GM18502 (cell line): ENCODE results near the gene POMC.
"Not testable (repeated sequence)": the region's sequence is repeated elsewhere in the genome, so short reads cannot be mapped to it uniquely, and the experiment has no call there.

Source experiments
- ATAC-seq: cut with Tn5 transposase; IDR thresholded peaks from one replicate; pipeline ENCODE4 v1.9.1; 2021; ENCODE audit warnings: mild to moderate bottlenecking; ENCODE audit not compliant: unreplicated experiment, poor library complexity

The POMC gene

GRCh38 chr2:25177211-25177611 is 8.8 kb upstream of the POMC start:
- ATAC-seq: no peak

DNA sequence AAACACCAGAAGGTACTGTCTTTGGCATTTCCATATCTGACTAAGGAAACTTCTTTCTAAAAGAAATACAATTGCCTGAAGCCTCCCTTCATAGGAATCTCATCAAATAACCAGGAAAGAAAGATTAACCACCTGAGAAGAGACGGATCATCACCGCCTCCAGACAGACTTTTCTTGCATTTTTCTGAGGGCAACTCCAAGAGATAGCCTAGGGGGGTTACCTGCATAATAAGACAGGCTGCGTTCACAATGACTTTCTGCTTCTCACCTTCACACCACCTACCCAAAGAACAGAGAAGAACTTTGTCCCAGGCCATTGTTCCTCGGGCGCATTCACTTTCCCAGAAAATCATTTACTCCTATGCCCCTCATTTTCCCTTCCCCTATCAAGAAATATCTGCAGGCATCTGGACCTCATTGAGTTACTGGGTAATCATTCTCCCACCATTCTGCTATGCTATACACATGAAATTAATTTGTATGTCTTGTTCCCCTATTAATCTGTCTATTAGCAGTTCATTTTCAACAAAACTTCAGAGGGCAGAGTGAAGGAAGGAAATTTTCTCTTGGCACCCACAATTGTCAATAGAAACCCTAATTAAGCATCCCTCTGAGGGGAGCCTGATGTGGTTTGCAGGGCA is 8.3 kb upstream of the POMC start:
- no peak for ATAC-seq

GRCh38 chr2:25176138-25176537 is 7.8 kb upstream of the POMC start:
- ATAC-seq: no peak

- ATAC-seq: no peak
These were observed 5.9 kb upstream of the POMC start for GRCh38 chr2:25174192-25174861.

- no peak for ATAC-seq
These were observed 5.3 kb upstream of the POMC start for GRCh38 chr2:25173719-25174118.

DNA sequence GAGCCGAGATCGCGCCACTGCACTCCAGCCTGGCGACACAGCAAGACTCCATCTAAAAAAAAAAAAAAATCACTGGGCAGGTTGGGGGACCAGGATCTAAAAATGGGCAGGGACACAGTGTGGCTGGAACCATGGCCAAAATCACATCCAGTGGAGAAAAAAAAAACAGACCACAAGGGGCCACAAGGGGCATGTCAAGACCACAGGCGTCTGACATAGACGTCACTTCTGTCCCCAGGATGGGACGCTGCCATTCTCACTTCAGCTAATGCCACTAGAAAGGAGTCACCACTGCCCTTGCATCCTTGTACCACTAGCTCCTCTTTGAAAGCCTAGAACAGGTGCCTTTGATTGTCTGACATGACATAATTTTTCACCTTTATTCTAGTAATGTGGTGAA is 2.5 kb upstream of the POMC start:
- no peak for ATAC-seq

DNA sequence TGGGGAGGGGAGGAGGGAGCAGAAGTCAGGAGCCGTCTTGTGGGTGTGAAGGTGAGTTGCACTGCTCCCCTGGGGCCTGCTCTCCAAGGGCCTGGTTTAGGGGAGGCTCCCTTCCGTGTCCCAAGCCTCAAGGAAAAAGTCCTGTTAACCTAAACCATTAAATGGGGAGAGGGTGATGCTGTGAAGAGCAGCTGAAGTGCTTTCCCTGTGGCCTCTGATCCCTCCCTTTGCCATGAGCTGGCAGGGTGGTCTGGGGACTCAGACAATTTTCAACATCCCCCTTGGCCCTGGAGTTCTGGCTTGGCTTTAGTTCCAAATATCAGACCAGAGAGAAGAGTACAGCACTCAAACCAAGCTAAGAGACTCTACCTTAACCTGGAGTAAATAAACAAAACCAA is 692 bp upstream of the POMC start:
- ATAC-seq: no peak

DNA sequence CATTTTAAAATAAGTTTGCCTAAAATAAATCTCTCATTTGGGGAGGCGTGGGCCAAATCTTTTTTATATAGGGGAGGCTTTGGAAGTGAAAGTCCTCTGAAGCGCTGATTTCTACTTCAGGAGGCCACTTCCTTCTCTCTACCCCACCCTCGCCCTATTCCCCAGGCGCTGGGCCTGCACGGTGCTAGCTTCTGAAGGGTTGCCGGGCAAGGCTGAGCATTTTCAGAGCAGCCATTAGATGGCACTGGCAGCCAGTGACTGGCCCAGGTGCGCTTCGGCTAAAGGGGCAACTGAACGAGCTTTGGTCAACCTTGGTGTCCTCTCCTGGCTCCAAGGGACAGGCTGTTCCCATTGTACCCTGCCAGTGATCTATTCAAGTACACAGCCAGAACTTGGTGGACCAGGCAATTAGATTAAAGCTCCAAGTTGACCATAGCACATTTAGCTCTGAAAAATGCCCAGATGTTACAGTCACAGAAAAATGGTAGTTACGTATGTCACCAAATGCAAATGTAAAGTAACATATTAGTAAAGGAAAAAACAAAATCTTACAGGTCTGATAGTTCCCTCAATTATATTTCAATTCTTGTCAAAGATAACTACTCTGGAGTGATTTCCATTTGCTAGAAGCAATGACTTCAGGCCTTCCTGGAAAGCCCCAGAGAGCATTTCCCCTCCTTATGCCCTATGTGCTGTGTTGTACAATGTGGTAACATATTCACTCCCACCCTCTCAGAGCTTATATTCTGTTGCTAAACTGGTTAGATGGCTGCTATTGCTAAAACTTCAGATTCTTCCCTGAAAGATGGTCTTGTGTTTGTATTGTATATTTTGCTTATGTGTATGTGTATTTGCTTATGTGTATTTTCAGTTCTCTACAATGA is 2.1 kb downstream of the POMC start:
- peak; percentile 69 for ATAC-seq

- ATAC-seq: no peak
These were observed 3.8 kb downstream of the POMC start for GRCh38 chr2:25164561-25164960.

- not testable (repeated sequence) for ATAC-seq
These were observed 6.3 kb downstream of the POMC start for GRCh38 chr2:25162061-25162460.

DNA sequence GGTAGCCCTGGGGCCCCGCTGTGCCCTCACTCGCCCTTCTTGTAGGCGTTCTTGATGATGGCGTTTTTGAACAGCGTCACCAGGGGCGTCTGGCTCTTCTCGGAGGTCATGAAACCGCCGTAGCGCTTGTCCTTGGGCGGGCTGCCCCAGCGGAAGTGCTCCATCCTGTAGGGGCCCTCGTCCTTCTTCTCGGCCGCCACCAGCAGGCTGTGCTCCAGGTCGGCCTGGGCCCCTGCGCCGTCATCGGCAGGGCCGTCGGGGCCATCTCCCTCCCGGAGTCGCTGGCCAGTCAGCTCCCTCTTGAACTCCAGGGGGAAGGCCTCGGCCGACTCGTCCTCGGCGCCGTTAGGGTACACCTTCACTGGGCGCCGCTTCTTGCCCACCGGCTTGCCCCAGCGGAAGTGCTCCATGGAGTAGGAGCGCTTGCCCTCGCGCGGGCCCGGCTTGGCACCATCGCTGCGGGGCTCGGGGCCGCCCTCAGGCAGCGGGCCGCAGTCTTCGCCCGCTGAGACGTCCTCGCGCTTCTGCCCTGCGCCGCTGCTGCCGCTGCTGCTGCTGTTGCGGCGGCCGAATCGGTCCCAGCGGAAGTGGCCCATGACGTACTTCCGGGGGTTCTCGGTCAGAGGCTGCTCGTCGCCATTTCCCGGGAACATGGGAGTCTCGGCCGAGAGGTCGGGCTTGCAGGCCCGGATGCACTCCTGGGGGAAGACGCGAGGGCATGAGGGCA is 7.2 kb downstream of the POMC start:
- peak; percentile 49 for ATAC-seq

DNA sequence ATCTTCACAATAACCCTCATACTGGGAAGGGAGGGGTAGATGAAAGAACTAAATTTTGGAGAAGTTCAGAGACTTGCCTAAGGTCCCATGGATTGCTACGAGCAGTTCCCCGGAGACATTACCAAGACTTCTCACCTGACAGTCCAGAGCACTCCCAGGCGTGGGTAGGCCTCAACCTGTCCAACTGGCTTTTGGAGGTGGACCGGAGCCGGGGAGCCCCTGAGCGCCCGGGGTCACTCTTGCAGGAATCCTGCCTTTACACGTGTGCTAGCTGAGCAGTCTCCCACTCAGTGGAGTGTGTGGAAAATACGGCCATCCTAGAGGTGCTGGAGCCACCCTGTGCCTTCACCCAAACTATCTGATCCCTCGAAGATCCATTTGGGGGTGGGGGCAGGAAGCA is 8.0 kb downstream of the POMC start:
- ATAC-seq: no peak

DNA sequence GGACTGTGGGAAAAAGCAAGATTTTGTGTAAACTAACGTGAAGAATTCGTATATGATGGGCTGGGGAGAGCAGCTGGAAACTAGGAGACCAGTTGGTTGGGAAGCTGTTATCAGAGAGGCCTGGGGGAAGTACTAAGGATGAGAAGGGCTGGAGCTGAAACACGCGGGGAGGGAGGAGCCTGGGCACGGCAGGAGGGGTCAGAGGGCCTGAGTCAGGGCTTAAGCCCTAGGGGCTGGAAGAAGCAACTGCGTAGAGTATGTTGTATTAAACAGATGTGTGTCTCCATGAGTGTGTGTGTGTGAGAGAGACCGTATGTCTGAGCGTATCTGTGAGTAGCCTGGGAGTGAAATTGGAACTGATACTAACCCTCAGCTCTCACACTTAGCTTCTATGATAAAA is 8.4 kb downstream of the POMC start:
- no peak for ATAC-seq

- no peak for ATAC-seq
These were observed 10.1 kb downstream of the POMC start for GRCh38 chr2:25158096-25158852.

DNA sequence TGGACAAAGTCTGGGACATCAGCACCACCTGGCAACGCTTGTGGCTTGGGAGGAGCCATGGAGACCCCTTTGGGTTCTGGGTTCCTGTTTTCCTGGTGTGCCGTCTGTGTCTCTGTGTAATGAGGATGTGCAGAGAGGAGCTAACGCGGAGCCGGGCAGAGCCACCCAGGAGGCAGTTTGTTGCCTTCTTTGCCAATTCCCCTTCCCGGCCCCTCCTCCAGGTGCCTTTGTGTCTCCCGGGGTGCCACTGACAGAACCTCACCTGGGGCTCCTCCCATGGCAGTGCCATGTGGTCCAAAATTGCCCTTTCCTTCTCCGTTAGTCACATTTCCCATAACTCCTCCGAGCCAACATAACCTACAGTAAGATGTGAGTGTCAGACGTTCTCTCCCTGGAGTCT is 13.0 kb downstream of the POMC start:
- ATAC-seq: no peak

- no peak for ATAC-seq
These were observed 16.7 kb downstream of the POMC start for GRCh38 chr2:25151718-25152117.

GRCh38 chr2:25150993-25151392 is 17.4 kb downstream of the POMC start:
- ATAC-seq: not testable (repeated sequence)

- ATAC-seq: no peak
These were observed 18.7 kb downstream of the POMC start for GRCh38 chr2:25149646-25150045.

DNA sequence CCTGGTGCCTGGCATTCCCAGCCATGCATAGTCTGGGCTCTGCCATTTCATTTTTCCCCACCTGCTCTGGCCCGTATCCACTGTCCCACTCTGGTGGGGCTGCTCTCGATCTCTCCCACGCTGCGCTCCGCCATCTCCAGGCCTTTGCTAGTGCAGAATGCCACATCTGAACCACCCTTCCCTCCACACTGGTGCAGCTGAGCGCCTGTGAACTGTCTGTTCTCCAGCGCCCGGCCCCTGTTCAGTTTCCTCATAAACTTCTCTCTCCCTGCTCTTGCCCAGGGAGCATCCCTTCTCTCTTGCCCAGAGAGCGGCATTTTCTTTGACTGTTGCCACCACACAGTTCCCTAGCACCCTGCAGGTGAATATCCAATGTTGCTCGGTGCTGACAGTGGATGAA is 21.5 kb downstream of the POMC start:
- ATAC-seq: no peak

- no peak for ATAC-seq
These were observed 22.6 kb downstream of the POMC start for GRCh38 chr2:25145803-25146202.
